22Rv1 (cell line): ENCODE results near the gene HOXD9.

ENCODE experiments used
- CTCF ChIP-seq: fragments of 450-650 bp; IDR thresholded peaks from 2 replicates; pipeline ENCODE4 v1.5.1; 2017; ENCODE audit warnings: mild to moderate bottlenecking
- ZFX ChIP-seq: fragments of 450-650 bp; IDR thresholded peaks from 2 replicates; pipeline ENCODE4 v1.6.1; 2017; ENCODE audit warnings: antibody characterized with exemption, borderline replicate concordance

DNA sequence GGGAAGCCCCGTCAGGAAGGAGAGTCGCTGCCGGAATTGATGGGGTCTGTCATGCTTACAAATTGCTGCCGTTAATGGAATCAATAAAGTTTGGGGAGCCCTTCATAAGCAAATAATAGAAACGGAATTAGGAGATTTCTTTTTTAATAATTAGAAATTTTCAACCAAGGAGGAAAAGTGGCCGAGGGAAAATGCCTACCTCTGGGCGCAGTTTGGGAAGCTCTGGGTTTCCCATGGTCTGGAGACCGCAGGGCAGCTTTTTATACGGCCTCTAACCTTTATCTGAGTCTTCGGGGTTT lies 40.0 kb upstream of the HOXD9 start:
- TF ChIP-seq CTCF, result no peak
- TF ChIP-seq ZFX, result no peak
